NAMALWA (cell line): ENCODE measurements around the gene METAP2.
"Not testable (repeated sequence)": the region's sequence is repeated elsewhere in the genome, so short reads cannot be mapped to it uniquely, and the experiment has no call there.

Experiments used
- DNase-seq: peaks from one replicate; pipeline ENCODE4 v3.0.0-alpha.2; 2015; ENCODE audit warnings: low spot score

Gene METAP2

GRCh38 chr12:95473884-95474659 is at the start of gene METAP2:
Gene METAP2, plus strand, starts transcription at chr12:95474152. Its CDS starts 28 bp downstream, at chr12:95474180.
- peak; percentile 96 for DNase-seq

GRCh38 chr12:95424271-95424994 is 49.5 kb upstream of the METAP2 start:
- DNase-seq = no peak

GRCh38 chr12:95429172-95429510 is 44.8 kb upstream of the METAP2 start:
- DNase-seq = no peak

GRCh38 chr12:95431120-95431519 is 42.8 kb upstream of the METAP2 start:
- no peak for DNase-seq

- no peak for DNase-seq
Measured at GRCh38 chr12:95435355-95435754, 38.6 kb upstream of the METAP2 start.

GRCh38 chr12:95437565-95437964 is 36.4 kb upstream of the METAP2 start:
- DNase-seq = no peak

GRCh38 chr12:95439461-95440230 is 34.3 kb upstream of the METAP2 start:
- DNase-seq = peak; percentile 57

- DNase-seq = no peak
Measured at GRCh38 chr12:95440401-95440800, 33.6 kb upstream of the METAP2 start.

- DNase-seq = no peak
Measured at GRCh38 chr12:95443459-95443858, 30.5 kb upstream of the METAP2 start.

GRCh38 chr12:95445099-95445498 is 28.9 kb upstream of the METAP2 start:
- DNase-seq = not testable (repeated sequence)

- no peak for DNase-seq
Measured at GRCh38 chr12:95445884-95446505, 28.0 kb upstream of the METAP2 start.

- no peak for DNase-seq
Measured at GRCh38 chr12:95446506-95446900, 27.4 kb upstream of the METAP2 start.

GRCh38 chr12:95449656-95450055 is 24.3 kb upstream of the METAP2 start:
- not testable (repeated sequence) for DNase-seq

- not testable (repeated sequence) for DNase-seq
Measured at GRCh38 chr12:95452501-95452900, 21.5 kb upstream of the METAP2 start.

- DNase-seq = not testable (repeated sequence)
Measured at GRCh38 chr12:95453881-95454280, 20.1 kb upstream of the METAP2 start.

- not testable (repeated sequence) for DNase-seq
Measured at GRCh38 chr12:95454780-95455215, 19.2 kb upstream of the METAP2 start.

- DNase-seq = peak; percentile 13
Measured at GRCh38 chr12:95457605-95458004, 16.3 kb upstream of the METAP2 start.

- DNase-seq = no peak
Measured at GRCh38 chr12:95458761-95459160, 15.2 kb upstream of the METAP2 start.

- DNase-seq = no peak
Measured at GRCh38 chr12:95459310-95459709, 14.6 kb upstream of the METAP2 start.

- no peak for DNase-seq
Measured at GRCh38 chr12:95460105-95460504, 13.8 kb upstream of the METAP2 start.

GRCh38 chr12:95460896-95461295 is 13.1 kb upstream of the METAP2 start:
- DNase-seq = no peak

GRCh38 chr12:95462081-95462480 is 11.9 kb upstream of the METAP2 start:
- no peak for DNase-seq
